OCI-LY3 (cell line): ENCODE results near the gene MET.

ENCODE experiments used
- H2AFZ ChIP-seq: fragments of 200-600, 300-600 bp; shearing (Covaris generic); 2 replicates; pipeline ENCODE4 v1.6.0; 2014; ENCODE audit warnings: antibody characterized with exemption, low read depth, low read length
- H3K27ac ChIP-seq: fragments of 200-600, 300-600 bp; sonication (generic); 2 replicates; pipeline ENCODE4 v1.5.1; 2014; ENCODE audit warnings: mild to moderate bottlenecking, low read length, moderate library complexity, mixed read lengths
- H3K27me3 ChIP-seq: fragments of 200-600, 300-600 bp; sonication (generic); 2 replicates; pipeline ENCODE4 v1.6.1; 2014; ENCODE audit warnings: low read depth, low read length, mixed read lengths
- H3K36me3 ChIP-seq: fragments of 200-600, 300-600 bp; sonication (generic); replicated peaks from 2 replicates; pipeline ENCODE3; 2014; ENCODE audit warnings: low read depth, low read length, mixed read lengths
- H3K4me1 ChIP-seq: fragments of 300-600, 200-600 bp; sonication (generic); 2 replicates; pipeline ENCODE4 v1.6.1; 2014; ENCODE audit warnings: low read length, mixed read lengths
- H3K4me2 ChIP-seq: fragments of 200-600, 300-600 bp; sonication (generic); 2 replicates; pipeline ENCODE4 v1.6.1; 2014; ENCODE audit warnings: low read length, mixed read lengths
- H3K4me3 ChIP-seq: fragments of 300-600, 200-600 bp; sonication (generic); 2 replicates; pipeline ENCODE4 v1.5.1; 2014; ENCODE audit warnings: antibody characterized with exemption, mild to moderate bottlenecking, low read length, moderate library complexity
- H3K79me2 ChIP-seq: fragments of 300-600, 200-600 bp; shearing (Covaris generic); 2 replicates; pipeline ENCODE4 v1.6.1; 2014; ENCODE audit warnings: mild to moderate bottlenecking, low read length, mixed read lengths
- H3K9ac ChIP-seq: fragments of 300-600, 200-600 bp; shearing (Covaris generic); 2 replicates; pipeline ENCODE4 v1.6.0; 2014; ENCODE audit warnings: mild to moderate bottlenecking, low read length, moderate library complexity
- H3K9me3 ChIP-seq: fragments of 200-600, 300-600 bp; shearing (Covaris generic); 2 replicates; pipeline ENCODE4 v1.6.1; 2014; ENCODE audit warnings: low read length, mixed read lengths; ENCODE audit not compliant: insufficient read depth
- H4K20me1 ChIP-seq: fragments of 200-600, 300-600 bp; sonication (generic); 2 replicates; pipeline ENCODE4 v1.6.1; 2016; ENCODE audit warnings: low read length, mixed read lengths; ENCODE audit not compliant: insufficient read depth
- EZH2phosphoT487 ChIP-seq: fragments of 200-600 bp; shearing (Covaris generic); IDR thresholded peaks from 2 replicates; pipeline ENCODE4 v1.6.1; 2018; ENCODE audit warnings: antibody characterized with exemption, mixed run types, low read depth
- TF ChIP-seq, protein P1 (sequence below): fragments of 200-600, 300-600 bp; sonication (generic); IDR thresholded peaks from 2 replicates; pipeline ENCODE4 v1.5.1; 2014; ENCODE audit warnings: antibody characterized with exemption, low read length, low read depth

Gene MET

DNA sequence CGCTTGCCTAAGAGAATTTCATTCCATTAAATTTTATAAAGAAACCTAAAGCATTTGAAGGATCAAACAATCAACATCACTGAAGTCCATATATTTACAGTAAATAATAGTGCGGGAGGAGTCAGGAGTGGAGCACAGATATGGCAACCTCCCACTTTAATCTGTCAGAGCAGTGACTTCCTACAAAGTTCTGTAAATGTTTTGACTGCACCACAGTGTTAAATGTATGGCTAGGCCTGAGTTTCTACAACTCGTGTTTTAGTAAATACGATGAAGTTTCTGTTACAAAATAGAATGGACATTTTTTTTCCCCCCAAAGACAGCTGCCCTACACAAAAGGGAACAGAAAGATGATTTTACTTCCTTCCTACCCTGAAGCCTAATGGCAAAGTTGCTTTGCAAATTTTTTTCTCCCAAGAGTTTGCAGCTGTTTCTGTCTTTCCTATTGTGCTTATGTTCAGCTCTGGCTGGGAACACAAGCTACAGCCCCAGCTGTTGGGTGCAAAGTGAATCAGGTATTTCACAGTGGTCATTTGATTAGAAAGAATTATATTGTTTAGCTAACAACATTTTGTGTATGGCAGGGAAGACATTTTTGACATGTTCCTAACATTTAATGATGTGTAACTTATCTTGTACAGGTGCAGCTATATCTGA is 62.1 kb downstream of the MET start:
- peaks cover 46% of the 10 kb centered on the region for H3K4me1 ChIP-seq

GRCh38 chr7:116734710-116735109 is 62.7 kb downstream of the MET start:
- H3K9me3 ChIP-seq: no peaks in the 10 kb centered on the region
- H3K36me3 ChIP-seq: peaks cover 25% of the 10 kb centered on the region
- H3K4me1 ChIP-seq: peaks cover 46% of the 10 kb centered on the region
- H3K4me2 ChIP-seq: peak overlapping the region; percentile 66
- H2AFZ ChIP-seq: no peak overlapping the region
- peak overlapping the region; percentile 89 for H3K27ac ChIP-seq
- peak overlapping the region; percentile 9; the same call in 1 of the 2 replicates for H3K9ac ChIP-seq
- H3K27me3 ChIP-seq: no peaks in the 10 kb centered on the region
- no peak for TF ChIP-seq EZH2phosphoT487
- TF ChIP-seq, protein P1, sequence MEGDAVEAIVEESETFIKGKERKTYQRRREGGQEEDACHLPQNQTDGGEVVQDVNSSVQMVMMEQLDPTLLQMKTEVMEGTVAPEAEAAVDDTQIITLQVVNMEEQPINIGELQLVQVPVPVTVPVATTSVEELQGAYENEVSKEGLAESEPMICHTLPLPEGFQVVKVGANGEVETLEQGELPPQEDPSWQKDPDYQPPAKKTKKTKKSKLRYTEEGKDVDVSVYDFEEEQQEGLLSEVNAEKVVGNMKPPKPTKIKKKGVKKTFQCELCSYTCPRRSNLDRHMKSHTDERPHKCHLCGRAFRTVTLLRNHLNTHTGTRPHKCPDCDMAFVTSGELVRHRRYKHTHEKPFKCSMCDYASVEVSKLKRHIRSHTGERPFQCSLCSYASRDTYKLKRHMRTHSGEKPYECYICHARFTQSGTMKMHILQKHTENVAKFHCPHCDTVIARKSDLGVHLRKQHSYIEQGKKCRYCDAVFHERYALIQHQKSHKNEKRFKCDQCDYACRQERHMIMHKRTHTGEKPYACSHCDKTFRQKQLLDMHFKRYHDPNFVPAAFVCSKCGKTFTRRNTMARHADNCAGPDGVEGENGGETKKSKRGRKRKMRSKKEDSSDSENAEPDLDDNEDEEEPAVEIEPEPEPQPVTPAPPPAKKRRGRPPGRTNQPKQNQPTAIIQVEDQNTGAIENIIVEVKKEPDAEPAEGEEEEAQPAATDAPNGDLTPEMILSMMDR: no peak
- no peaks in the 10 kb centered on the region for H4K20me1 ChIP-seq
- peaks cover 45% of the 10 kb centered on the region for H3K79me2 ChIP-seq
- H3K4me3 ChIP-seq: peak overlapping the region; percentile 36

More for the DNA sequence above, 62.1 kb downstream of the MET start:
- no peak overlapping the region for H2AFZ ChIP-seq
- no peaks in the 10 kb centered on the region for H3K27me3 ChIP-seq
- peak overlapping the region; percentile 56 for H3K9ac ChIP-seq
- H3K27ac ChIP-seq: peak overlapping the region; percentile 89
- TF ChIP-seq, protein P1: no peak
- TF ChIP-seq EZH2phosphoT487: no peak
- H3K36me3 ChIP-seq: peaks cover 22% of the 10 kb centered on the region
- no peaks in the 10 kb centered on the region for H3K9me3 ChIP-seq
- H3K4me3 ChIP-seq: peak overlapping the region; percentile 36
- peaks cover 45% of the 10 kb centered on the region for H3K79me2 ChIP-seq
- peak overlapping the region; percentile 66 for H3K4me2 ChIP-seq
- H4K20me1 ChIP-seq: no peaks in the 10 kb centered on the region

- Histone ChIP-seq H4K20me1 (no peaks in the 10 kb centered on the region), H3K27ac (no peak overlapping the region)
These were observed 65.1 kb downstream of the MET start for GRCh38 chr7:116736927-116737715.

DNA sequence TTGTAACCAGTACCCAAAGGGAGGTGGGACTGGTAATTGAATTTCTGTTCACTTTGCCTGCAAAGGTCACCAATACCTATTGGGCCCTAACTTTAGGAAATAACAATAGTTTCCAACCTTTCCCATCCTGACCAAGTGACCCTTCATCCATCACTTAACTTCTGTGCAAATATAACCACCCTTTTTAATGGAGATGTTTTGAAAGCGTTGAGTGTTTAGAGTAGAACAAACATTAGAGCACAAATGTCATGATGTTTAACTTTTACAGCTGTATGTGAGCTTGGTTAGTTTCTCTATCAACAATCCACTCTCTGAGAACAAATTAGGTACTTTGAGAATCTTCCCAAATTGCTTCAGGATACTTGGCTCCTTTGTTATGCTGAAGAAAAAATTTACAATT is 66.4 kb downstream of the MET start:
- Histone ChIP-seq H3K27me3 (no peaks in the 10 kb centered on the region), H3K36me3 (peaks cover 41% of the 10 kb centered on the region), H3K4me2 (no peak overlapping the region), H3K27ac (no peak overlapping the region), H3K9ac (no peak overlapping the region), H3K9me3 (no peaks in the 10 kb centered on the region), H3K4me1 (peaks cover 36% of the 10 kb centered on the region), H3K4me3 (no peak overlapping the region), H2AFZ (no peak overlapping the region), H3K79me2 (peaks cover 15% of the 10 kb centered on the region), H4K20me1 (no peaks in the 10 kb centered on the region)
- no peak for TF ChIP-seq EZH2phosphoT487
- TF ChIP-seq, protein P1: no peak

More at GRCh38 chr7:116736927-116737715, 65.1 kb downstream of the MET start:
- Histone ChIP-seq H3K4me1 (peaks cover 47% of the 10 kb centered on the region), H3K79me2 (peaks cover 27% of the 10 kb centered on the region), H3K4me3 (no peak overlapping the region), H3K4me2 (no peak overlapping the region), H3K36me3 (peaks cover 39% of the 10 kb centered on the region), H3K9ac (no peak overlapping the region), H3K9me3 (no peaks in the 10 kb centered on the region), H3K27me3 (no peaks in the 10 kb centered on the region), H2AFZ (no peak overlapping the region)
- TF ChIP-seq, protein P1: no peak
- TF ChIP-seq EZH2phosphoT487: no peak
